ENCODE results near the gene JARID2. TPM values are rescaled to one million over a fixed set of nuclear protein-coding genes. Genes with fewer than 3 reads are reported as not detected.

JARID2 gene
- total RNA-seq, 1 donor from 2014 or later = 43.9 TPM

DNA sequence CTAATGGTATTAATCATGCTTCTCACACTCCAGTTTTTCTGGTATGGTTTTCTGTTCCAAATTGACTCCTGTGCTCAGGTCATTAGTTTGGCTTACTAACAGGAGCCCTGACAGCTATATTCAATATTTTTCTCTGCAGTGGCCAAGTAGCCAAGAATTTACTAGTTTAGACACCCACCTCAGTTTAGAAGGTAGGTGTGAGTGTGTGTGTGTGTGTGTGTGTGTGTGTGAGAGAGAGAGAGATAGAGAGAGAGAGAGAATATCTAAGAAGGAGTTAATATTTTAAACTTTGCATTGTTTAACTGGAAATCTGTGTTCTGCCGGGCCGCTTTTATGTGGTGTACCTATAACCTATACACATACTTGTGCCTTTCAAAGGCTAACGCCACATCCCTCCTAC, 18.5 kb downstream of the JARID2 start:
- H3K36me3 Mint-ChIP-seq = peaks cover 4% of the 10 kb centered on the region
- peak overlapping the region; percentile 33 for H3K4me3 Mint-ChIP-seq
- TF ChIP-seq, protein P1, sequence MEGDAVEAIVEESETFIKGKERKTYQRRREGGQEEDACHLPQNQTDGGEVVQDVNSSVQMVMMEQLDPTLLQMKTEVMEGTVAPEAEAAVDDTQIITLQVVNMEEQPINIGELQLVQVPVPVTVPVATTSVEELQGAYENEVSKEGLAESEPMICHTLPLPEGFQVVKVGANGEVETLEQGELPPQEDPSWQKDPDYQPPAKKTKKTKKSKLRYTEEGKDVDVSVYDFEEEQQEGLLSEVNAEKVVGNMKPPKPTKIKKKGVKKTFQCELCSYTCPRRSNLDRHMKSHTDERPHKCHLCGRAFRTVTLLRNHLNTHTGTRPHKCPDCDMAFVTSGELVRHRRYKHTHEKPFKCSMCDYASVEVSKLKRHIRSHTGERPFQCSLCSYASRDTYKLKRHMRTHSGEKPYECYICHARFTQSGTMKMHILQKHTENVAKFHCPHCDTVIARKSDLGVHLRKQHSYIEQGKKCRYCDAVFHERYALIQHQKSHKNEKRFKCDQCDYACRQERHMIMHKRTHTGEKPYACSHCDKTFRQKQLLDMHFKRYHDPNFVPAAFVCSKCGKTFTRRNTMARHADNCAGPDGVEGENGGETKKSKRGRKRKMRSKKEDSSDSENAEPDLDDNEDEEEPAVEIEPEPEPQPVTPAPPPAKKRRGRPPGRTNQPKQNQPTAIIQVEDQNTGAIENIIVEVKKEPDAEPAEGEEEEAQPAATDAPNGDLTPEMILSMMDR (conservative IDR thresholded peaks at IDR 0.05) = no peak
- no peaks in the 10 kb centered on the region for H3K9me3 Mint-ChIP-seq
- H3K4me1 Mint-ChIP-seq (ENCODE audit: unreplicated experiment) = peaks cover 69% of the 10 kb centered on the region
- H3K27me3 Mint-ChIP-seq = no peaks in the 10 kb centered on the region
- peak overlapping the region; percentile 59 for H3K27ac Mint-ChIP-seq
- no peak for DNase-seq (ENCODE audit: extremely low spot score, unreplicated experiment)

DNA sequence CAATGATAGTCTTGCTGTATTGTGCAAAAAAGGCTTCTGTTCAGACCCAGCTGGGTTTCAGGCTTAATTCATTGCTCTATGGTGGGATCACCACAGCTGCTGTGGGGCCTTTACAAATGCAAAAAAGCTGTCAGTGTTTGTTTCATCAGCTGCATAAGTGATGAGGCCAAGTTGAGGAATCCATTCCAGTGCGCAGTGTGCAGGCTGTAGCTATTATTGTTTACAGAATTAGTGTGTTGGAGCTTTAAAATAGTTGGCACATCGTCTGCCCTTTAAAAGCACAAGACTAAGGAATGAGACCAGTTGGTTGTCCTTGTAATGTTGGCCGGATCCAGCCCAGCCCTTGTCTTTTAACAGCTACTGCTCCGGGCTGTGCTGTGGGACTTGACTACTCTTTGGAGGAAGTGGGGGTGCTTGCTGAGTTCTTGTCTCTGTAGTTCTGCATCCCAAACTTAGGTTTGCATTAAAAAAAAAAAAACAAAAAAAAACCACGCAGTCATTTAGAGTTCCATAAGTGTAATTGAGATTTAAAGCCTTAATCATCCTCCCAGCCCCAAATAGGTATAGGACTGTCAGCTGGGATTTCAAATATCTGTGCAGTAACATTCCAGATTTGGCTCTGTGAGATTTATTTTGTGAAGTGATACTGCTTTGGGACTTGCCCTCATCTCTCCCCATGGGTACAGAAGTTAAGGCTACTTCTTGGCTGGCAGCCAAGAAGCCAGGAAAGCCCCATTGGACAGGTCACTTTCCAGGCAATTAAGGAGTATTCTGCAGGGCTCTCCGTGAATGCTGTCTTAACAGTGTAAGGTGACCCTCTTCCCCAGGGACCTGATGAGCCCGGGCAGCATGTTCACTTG, 19.3 kb downstream of the JARID2 start:
- no peaks in the 10 kb centered on the region for H3K9me3 Mint-ChIP-seq
- TF ChIP-seq, protein P1 (conservative IDR thresholded peaks at IDR 0.05) = no peak
- peaks cover 4% of the 10 kb centered on the region for H3K36me3 Mint-ChIP-seq
- peak overlapping the region; percentile 53 for H3K4me3 Mint-ChIP-seq
- H3K4me1 Mint-ChIP-seq (ENCODE audit: unreplicated experiment) = peaks cover 68% of the 10 kb centered on the region
- no peaks in the 10 kb centered on the region for H3K27me3 Mint-ChIP-seq
- peak overlapping the region; percentile 18 for H3K27ac Mint-ChIP-seq
- DNase-seq (ENCODE audit: extremely low spot score, unreplicated experiment) = no peak

DNA sequence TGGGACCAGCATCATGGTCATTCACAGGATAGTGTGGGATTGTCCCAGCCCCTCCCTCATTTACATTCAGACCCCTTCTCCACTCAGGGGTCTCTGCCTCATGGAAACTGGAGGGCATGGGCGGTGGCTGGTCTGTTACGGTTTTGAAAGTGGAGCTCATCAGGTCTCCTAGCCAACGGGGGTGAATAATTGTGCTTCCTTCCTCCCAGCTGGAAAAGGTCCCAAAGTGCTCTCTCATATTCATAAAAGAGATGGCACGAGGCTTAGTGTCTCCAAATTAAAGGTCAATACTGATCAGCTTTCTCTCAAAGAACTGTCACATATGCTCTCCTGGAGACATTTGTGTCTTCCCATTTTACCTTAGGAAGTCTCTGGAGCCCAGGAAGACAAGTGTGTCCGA, 19.9 kb downstream of the JARID2 start:
- H3K36me3 Mint-ChIP-seq = peaks cover 4% of the 10 kb centered on the region
- H3K4me3 Mint-ChIP-seq = peak overlapping the region; percentile 23
- H3K27me3 Mint-ChIP-seq = no peaks in the 10 kb centered on the region
- no peak for DNase-seq (ENCODE audit: extremely low spot score, unreplicated experiment)
- H3K4me1 Mint-ChIP-seq (ENCODE audit: unreplicated experiment) = peaks cover 62% of the 10 kb centered on the region
- TF ChIP-seq, protein P1 (conservative IDR thresholded peaks at IDR 0.05) = no peak
- peak overlapping the region; percentile 45 for H3K27ac Mint-ChIP-seq
- no peaks in the 10 kb centered on the region for H3K9me3 Mint-ChIP-seq

DNA sequence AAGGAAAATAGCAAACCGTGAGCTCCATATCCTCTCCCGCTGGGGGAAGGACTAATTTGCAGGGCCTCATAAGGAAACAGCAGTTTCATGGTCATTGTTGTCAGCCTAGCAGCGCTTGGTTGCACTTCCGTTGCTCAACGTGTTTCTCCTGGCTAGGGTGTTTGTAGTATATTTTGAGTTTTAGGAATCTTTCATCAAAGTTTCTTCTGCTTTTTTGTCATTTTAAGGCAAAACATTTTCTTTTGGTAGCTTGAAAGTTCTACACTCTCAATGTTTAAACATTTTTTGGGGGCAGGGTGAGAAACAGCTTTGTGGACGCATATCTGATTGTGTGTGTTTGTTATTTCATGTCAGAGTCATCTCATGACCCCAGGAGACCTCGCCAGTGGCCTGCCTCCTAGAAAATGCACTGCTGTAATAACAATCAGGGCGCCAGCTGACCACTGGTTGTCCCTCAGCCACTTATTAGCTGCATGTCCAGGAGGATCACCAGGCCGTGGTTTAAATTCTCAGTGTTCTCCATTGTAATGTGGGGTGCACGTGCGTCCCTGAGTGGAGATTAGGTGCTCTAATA, 20.6 kb downstream of the JARID2 start:
- Mint-ChIP-seq H3K4me1 (ENCODE audit: unreplicated experiment) (peaks cover 66% of the 10 kb centered on the region), H3K27me3 (no peaks in the 10 kb centered on the region), H3K27ac (peak overlapping the region; percentile 45), H3K36me3 (peaks cover 4% of the 10 kb centered on the region), H3K9me3 (no peaks in the 10 kb centered on the region), H3K4me3 (peak overlapping the region; percentile 23)
- no peak for DNase-seq (ENCODE audit: extremely low spot score, unreplicated experiment)
- TF ChIP-seq, protein P1 (conservative IDR thresholded peaks at IDR 0.05) = no peak

DNA sequence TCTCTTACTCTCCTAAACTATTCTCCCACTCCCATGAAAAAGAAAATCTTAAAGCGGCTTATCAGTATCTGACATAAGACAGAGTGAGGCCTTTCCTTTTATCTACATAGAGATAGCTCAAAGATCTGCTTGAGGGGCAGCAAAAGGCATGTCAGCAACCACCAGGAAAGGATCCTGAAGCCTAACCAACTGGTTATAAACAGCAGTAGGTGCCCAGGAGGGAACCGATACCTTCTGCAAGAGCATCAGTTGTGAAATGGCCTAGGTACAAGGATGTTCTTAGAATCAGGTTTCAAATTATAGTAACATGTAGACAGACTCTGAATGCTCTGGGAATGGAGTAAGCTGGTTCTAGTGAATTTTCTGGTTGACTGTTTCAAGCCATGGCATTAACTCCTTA, 21.4 kb downstream of the JARID2 start:
- Mint-ChIP-seq H3K27ac (peak overlapping the region; percentile 45), H3K9me3 (no peaks in the 10 kb centered on the region), H3K4me1 (ENCODE audit: unreplicated experiment) (peaks cover 66% of the 10 kb centered on the region), H3K36me3 (peaks cover 1% of the 10 kb centered on the region), H3K4me3 (no peak overlapping the region), H3K27me3 (no peaks in the 10 kb centered on the region)
- TF ChIP-seq, protein P1 (conservative IDR thresholded peaks at IDR 0.05) = no peak
- no peak for DNase-seq (ENCODE audit: extremely low spot score, unreplicated experiment)
